Neural progenitor cell (in vitro differentiated cells): ENCODE data around the gene FNDC11. TPM values are rescaled to one million over a fixed set of nuclear protein-coding genes. Genes with fewer than 3 reads are reported as not detected.

Source experiments
- DNase-seq: peaks from one replicate; pipeline ENCODE4 v3.0.0-alpha.2; 2016; ENCODE audit warnings: low spot score
- H2AFZ ChIP-seq: fragments of 200-600 bp; sonication (generic); replicated peaks from 2 replicates; pipeline ENCODE4 v1.6.1; 2016; ENCODE audit warnings: antibody characterized with exemption
- H3F3A ChIP-seq: fragments of 200-600 bp; sonication (generic); 2 replicates; pipeline ENCODE4 v1.6.1; 2016; ENCODE audit warnings: antibody characterized with exemption, low read depth
- H3K27ac ChIP-seq: fragments of 200-600 bp; sonication (generic); 2 replicates; pipeline ENCODE4 v1.5.1; 2016; ENCODE audit warnings: mild to moderate bottlenecking
- H3K27me3 ChIP-seq: fragments of 200-600 bp; sonication (generic); 2 replicates; pipeline ENCODE4 v1.6.1; 2016; ENCODE audit warnings: mild to moderate bottlenecking, moderate library complexity
- H3K36me3 ChIP-seq: fragments of 200-600 bp; sonication (generic); 2 replicates; pipeline ENCODE4 v1.5.1; 2016
- H3K4me1 ChIP-seq: fragments of 200-600 bp; sonication (generic); 2 replicates; pipeline ENCODE4 v1.6.1; 2016; ENCODE audit warnings: mixed run types
- H3K4me2 ChIP-seq: fragments of 200-600 bp; sonication (generic); 2 replicates; pipeline ENCODE4 v1.6.1; 2016
- H3K4me3 ChIP-seq: fragments of 200-600 bp; sonication (generic); 2 replicates; pipeline ENCODE4 v1.5.1; 2016
- H3K79me2 ChIP-seq: fragments of 200-600 bp; sonication (generic); 2 replicates; pipeline ENCODE4 v1.6.1; 2016; ENCODE audit warnings: low read depth
- H3K9ac ChIP-seq: fragments of 200-600 bp; sonication (generic); 2 replicates; pipeline ENCODE4 v1.6.1; 2016
- H3K9me3 ChIP-seq: fragments of 200-600 bp; sonication (generic); 2 replicates; pipeline ENCODE4 v1.5.1; 2016; ENCODE audit warnings: low read depth
- H4K20me1 ChIP-seq: fragments of 200-600 bp; sonication (generic); 2 replicates; pipeline ENCODE4 v1.6.1; 2016; ENCODE audit warnings: low read depth
- H3K27ac Mint-ChIP-seq: 3 replicates; pipeline ENCODE4 v1.8.0; 2021; ENCODE audit warnings: mixed read lengths
- H3K27me3 Mint-ChIP-seq: 2 replicates; pipeline ENCODE4 v1.8.0; 2022; ENCODE audit warnings: low read depth, mild to moderate bottlenecking, inconsistent platforms, moderate library complexity, mixed read lengths; ENCODE audit not compliant: insufficient read depth
- H3K36me3 Mint-ChIP-seq: 3 replicates; pipeline ENCODE4 v1.8.0; 2021; ENCODE audit warnings: mixed read lengths
- H3K4me1 Mint-ChIP-seq: 3 replicates; pipeline ENCODE4 v1.8.0; 2021; ENCODE audit warnings: mixed read lengths
- H3K4me3 Mint-ChIP-seq: 3 replicates; pipeline ENCODE4 v1.8.0; 2021; ENCODE audit warnings: mild to moderate bottlenecking, moderate library complexity, mixed read lengths
- H3K9me3 Mint-ChIP-seq: 3 replicates; pipeline ENCODE4 v1.8.0; 2020; ENCODE audit warnings: mixed read lengths
- EZH2 ChIP-seq: fragments of 200-600 bp; sonication (generic); IDR thresholded peaks from 2 replicates; pipeline ENCODE4 v1.6.1; 2017; ENCODE audit warnings: antibody characterized with exemption, mild to moderate bottlenecking, moderate library complexity
- EZH2phosphoT487 ChIP-seq: fragments of 200-600 bp; sonication (generic); IDR thresholded peaks from 2 replicates; pipeline ENCODE4 v1.6.1; 2017; ENCODE audit warnings: antibody characterized with exemption
- total RNA-seq: library from RNA; depleted of rRNA; stranded (reverse); fragments of >200 nt; gene quantifications from 2 replicates; pipeline ENCODE4 v1.2.3, GENCODE V29; 2015; ENCODE audit warnings: low replicate concordance
- TF ChIP-seq, protein P1 (sequence below): fragments of 200-600 bp; sonication (generic); IDR thresholded peaks from 2 replicates; pipeline ENCODE4 v1.5.1; 2017; ENCODE audit warnings: antibody characterized with exemption, mild to moderate bottlenecking

Gene FNDC11
- total RNA-seq, 1 donor from 2014 or later, result 0.39 TPM

DNA sequence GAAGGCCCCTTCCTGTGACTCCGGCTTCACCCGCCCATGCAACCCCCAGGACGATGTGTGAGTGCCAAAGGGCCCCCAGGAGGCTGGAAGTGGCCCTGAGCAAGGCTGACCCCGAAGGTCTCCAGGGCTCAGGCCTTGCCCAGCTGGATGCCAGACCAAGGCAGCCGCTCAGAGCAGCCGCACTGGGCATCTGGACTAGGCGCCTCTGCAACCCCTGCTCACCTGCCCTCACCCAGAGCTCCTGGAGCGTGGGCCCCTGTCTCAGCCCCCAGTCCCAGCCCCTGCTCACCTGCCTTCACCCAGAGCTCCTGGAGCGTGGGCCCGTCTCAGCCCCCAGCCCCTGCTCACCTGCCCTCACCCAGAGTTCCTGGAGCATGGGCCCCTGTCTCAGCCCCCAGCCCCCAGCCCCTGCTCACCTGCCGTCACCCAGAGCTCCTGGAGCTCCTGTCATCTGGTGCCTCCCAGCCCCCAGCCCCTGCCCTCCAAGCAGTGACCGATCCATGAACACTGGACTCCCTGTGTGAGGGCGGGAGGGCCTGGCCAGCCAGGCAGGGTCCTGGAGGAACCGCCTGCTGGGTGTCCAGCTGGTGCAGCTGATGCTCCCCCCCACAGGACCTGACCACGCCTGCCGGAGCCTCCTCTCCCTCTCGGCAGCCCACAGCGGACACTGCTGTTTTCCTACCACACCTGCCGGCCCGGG, 7.6 kb upstream of the FNDC11 start:
- H3K4me2 ChIP-seq, result no peak overlapping the region
- H3K4me3 ChIP-seq, result no peak overlapping the region
- no peaks in the 10 kb centered on the region for H3K4me1 ChIP-seq
- no peak overlapping the region for H3K9ac ChIP-seq
- Mint-ChIP-seq H3K27me3 (peaks cover 11% of the 10 kb centered on the region), H3K27ac (no peak overlapping the region), H3K4me1 (peaks cover 10% of the 10 kb centered on the region), H3K9me3 (no peaks in the 10 kb centered on the region), H3K36me3 (no peaks in the 10 kb centered on the region), H3K4me3 (no peak overlapping the region)
- H3K27ac ChIP-seq, result no peak overlapping the region
- no peaks in the 10 kb centered on the region for H4K20me1 ChIP-seq
- no peaks in the 10 kb centered on the region for H3K27me3 ChIP-seq
- no peak overlapping the region for H2AFZ ChIP-seq
- no peak for TF ChIP-seq EZH2phosphoT487
- TF ChIP-seq, protein P1, sequence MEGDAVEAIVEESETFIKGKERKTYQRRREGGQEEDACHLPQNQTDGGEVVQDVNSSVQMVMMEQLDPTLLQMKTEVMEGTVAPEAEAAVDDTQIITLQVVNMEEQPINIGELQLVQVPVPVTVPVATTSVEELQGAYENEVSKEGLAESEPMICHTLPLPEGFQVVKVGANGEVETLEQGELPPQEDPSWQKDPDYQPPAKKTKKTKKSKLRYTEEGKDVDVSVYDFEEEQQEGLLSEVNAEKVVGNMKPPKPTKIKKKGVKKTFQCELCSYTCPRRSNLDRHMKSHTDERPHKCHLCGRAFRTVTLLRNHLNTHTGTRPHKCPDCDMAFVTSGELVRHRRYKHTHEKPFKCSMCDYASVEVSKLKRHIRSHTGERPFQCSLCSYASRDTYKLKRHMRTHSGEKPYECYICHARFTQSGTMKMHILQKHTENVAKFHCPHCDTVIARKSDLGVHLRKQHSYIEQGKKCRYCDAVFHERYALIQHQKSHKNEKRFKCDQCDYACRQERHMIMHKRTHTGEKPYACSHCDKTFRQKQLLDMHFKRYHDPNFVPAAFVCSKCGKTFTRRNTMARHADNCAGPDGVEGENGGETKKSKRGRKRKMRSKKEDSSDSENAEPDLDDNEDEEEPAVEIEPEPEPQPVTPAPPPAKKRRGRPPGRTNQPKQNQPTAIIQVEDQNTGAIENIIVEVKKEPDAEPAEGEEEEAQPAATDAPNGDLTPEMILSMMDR, result no peak
- TF ChIP-seq EZH2, result no peak
- H3K79me2 ChIP-seq, result no peaks in the 10 kb centered on the region
- no peak for DNase-seq
- no peaks in the 10 kb centered on the region for H3K9me3 ChIP-seq
- no peaks in the 10 kb centered on the region for H3K36me3 ChIP-seq
- no peaks in the 10 kb centered on the region for H3F3A ChIP-seq

DNA sequence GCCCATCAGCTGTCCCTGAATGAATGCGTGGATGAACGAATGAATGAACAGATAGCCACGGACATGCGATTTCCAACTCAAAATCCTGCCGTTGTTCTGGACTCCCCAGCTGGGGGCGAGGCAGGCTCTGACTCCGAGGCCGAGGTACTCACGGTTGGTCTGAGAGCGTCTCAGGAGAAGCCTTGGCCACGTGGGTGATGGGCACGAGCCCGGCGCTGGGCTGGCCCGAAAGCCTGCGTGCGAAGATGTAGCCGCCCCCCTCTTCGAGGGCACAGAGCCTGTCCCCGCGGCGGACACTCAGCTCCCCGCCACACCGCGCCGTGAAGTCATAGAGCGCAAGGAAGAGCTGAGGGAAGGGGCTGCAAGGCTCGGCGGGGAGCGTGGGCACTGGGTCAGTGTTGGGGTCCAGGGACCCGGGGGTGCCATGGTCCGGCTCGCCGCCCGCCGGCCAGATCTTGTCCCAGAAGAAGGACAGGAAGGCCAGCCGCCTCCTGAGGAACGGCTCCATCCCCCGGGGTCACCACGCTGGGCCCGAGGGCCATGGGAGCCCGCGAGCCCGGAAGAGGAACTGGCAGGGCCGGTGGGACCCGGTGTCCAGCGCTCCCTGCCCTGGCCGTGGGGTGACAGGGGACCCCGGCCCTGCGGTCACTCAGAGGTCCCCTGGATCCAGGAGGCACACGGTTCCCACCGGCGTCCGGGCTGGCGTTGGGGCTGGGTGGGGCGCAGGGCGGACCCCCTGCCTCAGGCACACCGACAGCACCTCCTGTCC, 6.8 kb upstream of the FNDC11 start:
- H3K4me1 ChIP-seq, result no peaks in the 10 kb centered on the region
- H3K36me3 ChIP-seq, result no peaks in the 10 kb centered on the region
- H3F3A ChIP-seq, result peaks cover 5% of the 10 kb centered on the region
- H2AFZ ChIP-seq, result no peak overlapping the region
- no peak overlapping the region for H3K4me3 ChIP-seq
- no peaks in the 10 kb centered on the region for H3K27me3 ChIP-seq
- TF ChIP-seq EZH2 (no peak), EZH2phosphoT487 (no peak)
- TF ChIP-seq, protein P1, result no peak
- Mint-ChIP-seq H3K9me3 (no peaks in the 10 kb centered on the region), H3K4me3 (no peak overlapping the region), H3K4me1 (peaks cover 10% of the 10 kb centered on the region), H3K27ac (no peak overlapping the region), H3K27me3 (peaks cover 11% of the 10 kb centered on the region), H3K36me3 (no peaks in the 10 kb centered on the region)
- H4K20me1 ChIP-seq, result no peaks in the 10 kb centered on the region
- H3K27ac ChIP-seq, result no peak overlapping the region
- H3K79me2 ChIP-seq, result no peaks in the 10 kb centered on the region
- no peaks in the 10 kb centered on the region for H3K9me3 ChIP-seq
- no peak overlapping the region for H3K9ac ChIP-seq
- no peak overlapping the region for H3K4me2 ChIP-seq
- DNase-seq, result no peak

DNA sequence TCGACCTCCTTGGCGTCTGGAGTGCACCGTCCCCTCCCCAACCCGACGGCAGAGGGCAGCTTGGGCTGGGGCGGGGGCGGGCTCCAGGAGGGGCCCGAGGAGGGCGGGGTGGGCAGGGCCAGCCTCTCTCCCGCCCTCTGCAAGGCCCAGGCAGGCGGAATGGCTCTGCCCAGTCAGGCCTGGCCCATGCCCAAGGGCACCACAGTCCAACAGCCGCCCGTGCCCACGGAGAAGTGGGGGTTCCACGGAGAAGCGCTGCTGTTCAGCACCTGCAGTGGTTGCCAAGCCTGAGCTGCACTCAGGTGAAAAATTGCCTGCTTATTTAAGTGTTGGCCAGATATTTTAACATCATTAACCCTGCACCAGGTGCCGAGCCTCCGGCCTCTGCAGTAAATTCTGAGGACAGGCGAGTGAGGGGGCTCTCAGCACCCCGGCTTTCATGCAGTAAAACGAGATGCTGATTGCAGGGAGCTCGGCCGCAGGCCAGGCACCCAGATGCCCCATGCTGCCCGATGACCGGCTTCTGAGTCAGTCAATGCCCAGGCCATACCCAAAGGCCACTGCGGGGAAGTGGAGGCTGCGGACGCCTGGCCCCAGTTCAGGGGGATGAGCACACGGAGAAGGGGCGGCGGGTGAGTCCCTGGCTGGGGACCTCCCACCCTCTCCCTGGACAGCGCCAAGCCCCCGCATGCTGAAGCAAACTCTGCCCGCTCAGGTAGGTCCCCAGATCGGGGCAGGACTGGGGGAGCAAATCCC, 6.1 kb upstream of the FNDC11 start, which contains the start of gene SRMS:
Gene SRMS (minus strand): TSS at position 25 of the 756 bp plus-strand sequence. CDS start 286 bp downstream, outside the sequence.
- Histone ChIP-seq H3K79me2 (no peaks in the 10 kb centered on the region), H3K4me1 (no peaks in the 10 kb centered on the region), H3K4me2 (no peak within 1 kb of the TSS), H3K9me3 (no peaks in the 10 kb centered on the region), H3K9ac (no peak within 1 kb of the TSS), H3K27ac (no peak within 1 kb of the TSS), H3K27me3 (no peaks in the 10 kb centered on the region), H2AFZ (no peak within 1 kb of the TSS), H4K20me1 (no peaks in the 10 kb centered on the region), H3K36me3 (no peaks in the 10 kb centered on the region), H3F3A (peaks cover 12% of the 10 kb centered on the region), H3K4me3 (no peak within 1 kb of the TSS)
- Mint-ChIP-seq H3K27ac (no peak within 1 kb of the TSS), H3K27me3 (peaks cover 13% of the 10 kb centered on the region), H3K36me3 (no peaks in the 10 kb centered on the region), H3K4me3 (no peak within 1 kb of the TSS), H3K9me3 (no peaks in the 10 kb centered on the region), H3K4me1 (peaks cover 10% of the 10 kb centered on the region)
- peak; percentile 51 for DNase-seq
- TF ChIP-seq, protein P1, result no peak
- TF ChIP-seq EZH2phosphoT487 (no peak), EZH2 (no peak)
